ENCODE data around the gene BACE1-AS. TPM values are rescaled to one million over a fixed set of nuclear protein-coding genes. Genes with fewer than 3 reads are reported as not detected.

BACE1-AS gene
- total and polyA plus RNA-seq, 2 experiments from 2014 or later: 10.6 to 19.6 TPM

Small RNA genes within 50 kb of the gene (small RNA-seq; reads per million reads assigned to genes)
- not detected for gene RF00564 (ENCODE audit: low replicate concordance)

Other genes starting within 250 kb of the BACE1-AS start
- gene SIK3, start 192.9 kb upstream of the BACE1-AS start, total RNA-seq (2014; rRNA removed; shearing (Covaris generic)): 27.8 and 33.9 TPM in 2 replicates
- gene SIK3, start 192.9 kb upstream of the BACE1-AS start, polyA plus RNA-seq (2016; fragmentation: Nextera tagmentation; extraction: Ambion mirVana): 6.1 and 7.3 TPM in 2 replicates
- 143 and 148 TPM in 2 replicates for gene PAFAH1B2, start 147.1 kb upstream of the BACE1-AS start, total RNA-seq (2014; rRNA removed; shearing (Covaris generic))
- 74.1 and 87.5 TPM in 2 replicates for gene PAFAH1B2, start 147.1 kb upstream of the BACE1-AS start, polyA plus RNA-seq (2016; fragmentation: Nextera tagmentation; extraction: Ambion mirVana)
- 11.3 and 12.1 TPM in 2 replicates for gene SIDT2, start 112.6 kb upstream of the BACE1-AS start, total RNA-seq (2014; rRNA removed; shearing (Covaris generic))
- gene SIDT2, start 112.6 kb upstream of the BACE1-AS start, polyA plus RNA-seq (2016; fragmentation: Nextera tagmentation; extraction: Ambion mirVana): 7.5 and 9.2 TPM in 2 replicates
- 130 and 138 TPM in 2 replicates for gene TAGLN, start 92.0 kb upstream of the BACE1-AS start, total RNA-seq (2014; rRNA removed; shearing (Covaris generic))
- gene TAGLN, start 92.0 kb upstream of the BACE1-AS start, polyA plus RNA-seq (2016; fragmentation: Nextera tagmentation; extraction: Ambion mirVana): 86.8 TPM in 2 replicates
- 46.4 and 61.1 TPM in 2 replicates for gene PCSK7, start 59.3 kb upstream of the BACE1-AS start, total RNA-seq (2014; rRNA removed; shearing (Covaris generic))
- gene PCSK7, start 59.3 kb upstream of the BACE1-AS start, polyA plus RNA-seq (2016; fragmentation: Nextera tagmentation; extraction: Ambion mirVana): 12.4 and 12.5 TPM in 2 replicates
- 19.4 and 23.5 TPM in 2 replicates for gene RNF214, start 58.7 kb upstream of the BACE1-AS start, total RNA-seq (2014; rRNA removed; shearing (Covaris generic))
- gene RNF214, start 58.7 kb upstream of the BACE1-AS start, polyA plus RNA-seq (2016; fragmentation: Nextera tagmentation; extraction: Ambion mirVana): 23.6 and 28.4 TPM in 2 replicates
- 7.2 and 9.2 TPM in 2 replicates for gene BACE1, start 24.9 kb downstream of the BACE1-AS start, total RNA-seq (2014; rRNA removed; shearing (Covaris generic))
- gene BACE1, start 24.9 kb downstream of the BACE1-AS start, polyA plus RNA-seq (2016; fragmentation: Nextera tagmentation; extraction: Ambion mirVana): 1.9 and 2.4 TPM in 2 replicates
- 13.9 and 18.0 TPM in 2 replicates for gene CEP164, start 36.5 kb downstream of the BACE1-AS start, total RNA-seq (2014; rRNA removed; shearing (Covaris generic))
- 23.5 and 23.8 TPM in 2 replicates for gene CEP164, start 36.5 kb downstream of the BACE1-AS start, polyA plus RNA-seq (2016; fragmentation: Nextera tagmentation; extraction: Ambion mirVana)